GM18505 (cell line): Measurements from ENCODE around the gene MEA1.
"Not testable (repeated sequence)": the region's sequence is repeated elsewhere in the genome, so short reads cannot be mapped to it uniquely, and the experiment has no call there.

ENCODE experiments used
- ATAC-seq: cut with Tn5 transposase; IDR thresholded peaks from one replicate; pipeline ENCODE4 v1.9.1; 2021; ENCODE audit not compliant: unreplicated experiment
- POLR2A ChIP-seq: IDR thresholded peaks from 4 replicates; pipeline ENCODE4 v1.6.1; 2011; ENCODE audit warnings: borderline replicate concordance; ENCODE audit not compliant: insufficient read depth, insufficient read length; ENCODE audit errors: extremely low read depth

MEA1 gene

DNA sequence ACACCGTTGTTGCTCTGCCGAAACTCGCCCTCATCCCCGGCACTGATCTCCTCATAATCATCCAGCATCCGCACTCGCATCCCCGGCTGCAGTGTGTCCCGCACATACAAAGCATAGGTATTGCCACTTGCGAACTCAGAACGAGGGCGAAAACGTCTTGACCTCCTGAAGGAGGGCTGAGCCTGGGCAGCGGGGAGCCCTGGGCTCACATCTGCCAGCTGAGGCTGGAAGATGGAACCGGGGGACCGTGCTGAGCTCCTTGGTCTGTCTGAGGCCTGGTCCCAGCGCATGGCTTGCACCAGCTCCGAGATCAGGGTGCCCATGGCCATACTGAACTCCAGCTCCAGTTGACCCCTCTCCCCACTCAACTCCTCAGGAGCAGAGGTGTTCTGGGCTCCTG lies 37.2 kb upstream of the MEA1 start:
- TF ChIP-seq POLR2A: no peak
- no peak for ATAC-seq

DNA sequence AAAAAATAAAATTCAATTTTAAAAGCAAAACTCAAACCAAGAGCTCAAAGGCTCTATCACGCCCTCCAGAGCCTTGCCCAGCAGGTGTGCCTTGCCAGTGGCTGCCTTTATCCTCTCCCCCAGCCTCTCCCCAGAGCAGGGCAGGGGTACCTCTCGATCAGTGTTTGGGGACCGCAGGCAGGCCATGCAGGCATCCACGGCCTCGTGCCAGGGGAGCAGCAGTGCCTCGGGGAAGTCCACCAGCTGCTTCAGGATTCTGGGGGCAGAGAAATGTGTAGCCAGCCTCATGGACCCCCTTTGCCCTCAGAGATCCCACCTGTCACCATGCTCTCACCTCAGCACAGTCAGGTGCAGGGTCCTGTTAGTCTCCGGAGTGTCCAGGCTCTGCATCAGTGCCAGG lies 34.3 kb upstream of the MEA1 start:
- no peak for ATAC-seq
- TF ChIP-seq POLR2A: no peak

DNA sequence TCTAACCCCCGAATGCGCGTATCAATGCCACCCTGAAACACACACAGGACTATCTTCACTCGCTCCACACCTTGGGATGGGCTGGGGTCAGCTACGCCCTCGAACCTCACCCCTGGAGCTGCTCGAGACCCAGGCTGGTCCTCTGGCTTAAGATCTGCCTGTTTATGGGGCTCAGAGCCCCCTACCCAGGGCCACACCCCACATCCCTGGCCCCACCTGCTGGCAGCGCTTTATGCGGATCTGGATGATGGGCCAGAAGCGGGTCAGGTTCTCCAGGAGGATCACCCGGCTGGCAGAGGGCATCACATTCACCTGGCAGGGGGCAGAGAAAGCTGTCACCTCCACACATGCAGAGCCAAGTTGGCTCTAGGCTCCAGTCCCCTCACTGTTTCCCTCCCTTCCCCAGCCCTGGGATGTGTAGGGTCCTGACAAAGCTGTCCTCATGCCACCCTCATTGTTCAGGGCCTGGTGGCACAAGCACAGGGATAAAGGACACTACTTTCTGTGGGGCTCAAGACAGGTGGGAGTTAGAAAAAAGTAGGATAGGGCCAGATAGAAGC lies 31.7 kb upstream of the MEA1 start:
- no peak for TF ChIP-seq POLR2A
- no peak for ATAC-seq

DNA sequence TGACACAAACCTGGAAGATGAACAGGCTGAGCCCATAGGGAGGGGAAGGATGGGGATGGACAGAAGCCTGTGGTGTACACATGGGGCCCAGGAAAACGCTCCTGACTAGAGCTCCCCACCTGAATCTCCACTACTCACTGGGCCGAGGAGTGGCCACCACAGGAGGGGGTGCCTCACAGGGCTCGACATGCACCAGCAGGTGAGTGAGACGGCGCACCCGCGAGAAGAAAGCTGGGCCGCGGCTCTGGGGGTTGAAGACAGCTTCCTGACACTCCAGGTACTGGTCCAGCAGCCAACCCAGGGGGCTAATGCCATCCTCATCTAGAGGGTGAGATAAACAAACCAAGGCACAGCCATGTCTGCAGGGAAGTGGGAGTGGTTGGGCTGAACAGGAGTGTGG lies 29.6 kb upstream of the MEA1 start:
- ATAC-seq: no peak
- no peak for TF ChIP-seq POLR2A

DNA sequence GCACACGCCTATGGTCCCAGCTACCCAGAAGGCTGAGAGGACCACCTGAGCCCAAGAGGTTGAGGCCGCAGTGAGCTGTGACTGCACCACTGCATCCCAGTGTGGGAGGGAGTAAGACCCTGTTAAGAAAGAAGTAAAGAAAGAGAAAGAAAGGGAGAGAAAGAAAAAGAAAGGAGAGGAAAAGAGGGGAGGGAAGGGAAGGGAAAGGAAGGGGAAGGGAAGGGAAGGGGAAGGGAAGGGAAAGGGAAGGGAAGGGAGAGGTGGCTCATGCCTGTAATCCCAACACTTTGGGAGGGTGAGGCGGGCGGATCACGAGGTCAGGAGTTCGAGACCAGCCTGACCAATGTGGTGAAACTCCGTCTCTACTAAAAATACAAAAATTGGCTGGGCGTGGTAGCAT lies 27.7 kb upstream of the MEA1 start:
- ATAC-seq: not testable (repeated sequence)

DNA sequence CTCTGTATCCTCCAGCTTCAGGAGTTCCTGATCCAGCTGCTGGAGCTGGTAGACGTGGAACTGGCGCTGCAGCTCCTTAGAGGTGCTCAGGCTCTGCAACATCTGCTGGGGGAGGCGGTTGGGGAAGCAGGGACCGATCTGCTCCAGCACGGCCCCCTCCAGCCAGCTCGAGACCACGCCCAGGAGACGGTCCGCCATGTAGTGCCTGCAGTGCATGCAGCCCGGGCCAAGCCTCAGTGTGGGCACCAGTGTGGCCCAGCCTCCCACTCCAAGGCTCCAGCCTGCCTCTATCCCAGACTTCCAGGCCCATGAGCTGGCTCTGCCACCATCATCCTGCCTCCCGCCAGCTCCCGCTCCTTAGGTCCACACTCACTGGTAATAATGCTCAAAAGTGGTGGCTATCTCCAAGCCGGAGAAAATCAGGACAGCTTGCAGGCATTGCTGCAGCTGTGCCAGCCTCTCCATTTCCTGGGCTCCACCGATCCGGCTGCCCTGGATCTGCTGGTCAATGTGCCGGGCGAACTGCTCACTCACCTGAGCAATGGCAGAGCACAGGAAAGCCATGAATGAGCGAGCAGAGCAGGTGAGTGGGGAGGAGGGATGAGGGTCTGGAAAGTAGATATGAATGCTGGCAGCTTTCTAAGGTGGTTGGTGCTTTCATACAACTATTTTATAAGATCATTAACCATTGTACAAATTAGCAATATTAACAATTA lies 27.0 kb upstream of the MEA1 start:
- no peak for TF ChIP-seq POLR2A
- no peak for ATAC-seq

DNA sequence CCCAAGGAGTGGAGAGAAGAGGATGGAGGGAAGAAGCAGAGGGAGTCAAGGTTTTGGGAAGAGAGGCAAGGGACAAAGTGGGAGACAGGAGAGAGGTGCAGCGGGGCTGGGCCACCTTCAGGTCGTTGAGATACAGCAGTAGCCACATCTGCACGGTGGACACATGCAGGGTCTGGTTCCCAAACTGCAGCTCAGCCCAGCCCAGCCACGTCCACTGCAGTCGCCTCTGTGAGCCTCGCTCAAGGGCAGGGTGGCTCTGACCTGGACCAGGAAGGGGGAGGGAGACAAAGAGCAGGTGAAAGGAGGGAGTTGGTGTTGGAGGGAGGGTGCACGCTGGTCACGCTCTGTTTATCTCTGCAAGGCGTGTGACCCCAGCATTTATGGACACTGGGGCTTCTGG lies 25.0 kb upstream of the MEA1 start:
- no peak for TF ChIP-seq POLR2A
- ATAC-seq: no peak

DNA sequence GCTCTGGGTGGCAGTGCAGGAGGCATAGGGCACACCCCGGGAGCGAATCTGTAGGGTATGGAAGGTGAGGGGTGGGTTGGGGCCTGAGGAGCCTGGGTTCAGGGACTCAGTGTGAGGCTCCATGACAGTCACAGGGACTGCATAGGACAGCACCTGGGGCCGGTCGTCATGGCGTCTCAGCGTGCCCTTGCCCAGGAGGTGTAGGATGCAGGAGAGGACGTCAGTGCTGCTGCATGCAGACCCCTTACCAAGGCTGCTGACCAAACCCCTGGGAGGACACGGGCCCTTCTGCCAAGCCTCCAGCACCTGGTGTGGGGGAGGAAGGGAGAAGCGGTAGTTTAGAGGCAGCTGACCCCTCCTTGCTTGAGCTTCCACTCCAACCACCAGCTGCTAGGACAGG lies 24.0 kb upstream of the MEA1 start:
- TF ChIP-seq POLR2A: no peak
- ATAC-seq: no peak

DNA sequence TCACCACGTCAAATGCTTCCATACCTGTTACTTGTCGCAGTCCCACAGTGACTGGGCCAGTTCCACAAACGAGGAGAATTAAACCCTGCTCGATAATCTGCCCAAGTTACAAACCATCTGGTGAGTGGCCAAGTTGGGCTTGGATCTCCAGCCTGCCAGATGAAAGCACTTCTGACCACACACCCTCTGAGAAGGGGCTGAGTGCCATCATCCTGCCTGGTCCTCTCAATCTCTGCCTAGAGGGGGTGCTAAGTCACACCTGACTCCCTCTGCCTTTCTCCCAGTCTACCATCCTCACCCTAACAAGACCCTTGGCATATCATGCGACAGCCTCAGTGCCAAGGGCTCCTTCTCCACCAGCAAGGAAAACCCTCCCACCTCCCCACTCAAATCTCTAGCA lies 23.5 kb upstream of the MEA1 start:
- TF ChIP-seq POLR2A: no peak
- ATAC-seq: no peak

DNA sequence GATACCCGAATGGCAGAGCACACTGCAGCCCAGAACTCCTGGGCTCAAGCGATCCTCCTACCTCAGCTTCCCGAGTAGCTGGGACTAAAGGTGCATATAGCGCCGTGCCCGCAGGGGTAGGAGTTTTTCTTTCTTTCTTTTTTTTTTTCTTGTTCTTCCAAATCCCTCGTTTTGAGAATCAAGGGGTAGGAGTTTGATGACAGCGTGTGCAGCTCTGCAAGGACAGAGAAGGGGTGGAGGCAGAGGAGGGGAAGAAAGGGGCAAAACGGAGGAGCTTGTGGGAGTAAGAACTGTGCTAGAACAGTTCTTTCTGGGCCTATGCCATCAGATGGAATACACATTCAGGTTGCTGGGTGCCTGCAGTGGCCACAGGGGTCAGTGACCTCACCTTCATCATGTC lies 23.0 kb upstream of the MEA1 start:
- TF ChIP-seq POLR2A: no peak
- no peak for ATAC-seq

DNA sequence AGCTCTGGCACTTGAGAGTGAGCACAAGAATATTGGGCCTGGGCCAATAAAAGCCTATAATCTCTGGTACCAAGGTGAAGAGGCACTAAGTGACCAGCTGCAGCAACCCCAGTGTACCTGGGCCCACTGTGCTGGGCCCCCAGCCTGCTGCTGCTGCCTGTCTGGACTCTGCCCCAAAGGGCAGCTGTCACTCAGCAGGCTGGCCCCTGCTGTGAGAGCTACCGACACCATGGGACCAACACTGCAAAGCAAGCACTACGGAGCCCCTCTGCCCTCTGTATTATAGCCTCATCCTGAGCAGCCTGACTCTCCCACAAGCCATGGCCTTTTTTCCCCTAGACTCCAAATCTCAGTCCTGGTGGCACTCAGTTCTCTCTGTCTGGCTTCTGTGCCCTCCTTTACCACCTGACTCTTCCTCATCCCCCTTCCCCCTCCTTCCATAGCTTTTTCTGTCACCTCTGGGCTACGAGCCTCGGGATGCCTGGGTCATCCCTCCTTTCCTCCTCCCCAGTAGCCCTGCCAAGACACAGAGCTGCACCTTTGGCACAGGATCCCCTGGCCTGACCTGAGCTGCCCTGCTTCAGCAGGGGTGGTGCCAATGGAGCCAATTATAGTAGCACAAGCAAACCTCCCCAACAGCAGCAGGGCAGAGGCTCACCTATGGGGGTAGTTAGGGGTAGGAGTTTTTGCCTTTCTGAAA lies 21.9 kb upstream of the MEA1 start:
- ATAC-seq: no peak
- TF ChIP-seq POLR2A: no peak

DNA sequence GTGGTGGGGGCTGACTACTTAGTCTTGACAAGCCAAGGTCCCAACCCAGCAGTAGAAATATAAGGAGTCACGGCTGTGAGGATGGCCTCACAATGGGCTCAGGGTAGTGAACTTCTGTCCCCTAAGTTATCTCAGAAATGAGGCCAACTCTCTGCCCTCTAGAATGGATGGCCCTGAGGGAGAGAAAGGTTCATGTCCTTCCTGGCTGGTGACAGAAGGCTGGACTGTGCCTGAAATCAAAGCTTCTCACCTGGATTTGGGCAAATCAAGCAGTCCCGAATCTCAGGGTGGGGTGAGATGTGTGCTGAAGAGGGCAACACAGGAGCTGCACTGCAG lies 20.4 kb upstream of the MEA1 start:
- ATAC-seq: no peak

DNA sequence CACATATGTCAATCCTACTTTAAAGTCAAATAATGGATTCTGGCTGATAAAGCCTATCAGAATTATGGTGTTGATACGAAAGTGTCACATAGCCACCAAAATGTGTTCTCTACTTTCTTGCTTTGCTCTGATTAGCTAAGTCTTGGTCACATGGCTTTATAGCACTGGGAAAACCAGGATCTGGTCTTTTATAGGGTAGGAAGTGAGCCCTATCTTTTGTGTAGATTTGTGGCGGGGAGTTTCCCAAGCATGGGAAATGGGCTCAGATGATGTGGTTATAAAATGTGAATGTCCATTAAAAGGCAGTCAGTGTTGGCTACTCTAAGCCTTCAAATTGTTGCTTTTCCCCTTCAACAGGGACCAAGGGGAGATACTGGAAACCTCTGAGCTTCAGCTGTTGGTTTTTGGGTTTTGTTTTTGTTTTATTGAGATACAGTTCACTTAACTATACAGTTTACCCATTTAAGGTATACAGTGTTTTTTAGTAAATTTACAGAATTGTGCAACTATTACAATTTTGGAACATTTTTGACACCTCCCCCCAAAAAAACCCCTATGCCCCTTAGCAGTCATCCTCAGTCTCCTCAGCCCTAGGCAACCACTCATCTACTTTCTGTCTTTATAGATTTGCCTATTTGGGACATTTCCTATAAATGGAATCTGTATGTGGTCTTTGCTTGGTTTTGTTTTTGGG lies 19.9 kb upstream of the MEA1 start:
- no peak for TF ChIP-seq POLR2A
- ATAC-seq: no peak

More for the DNA sequence above, 20.4 kb upstream of the MEA1 start:
- no peak for TF ChIP-seq POLR2A

DNA sequence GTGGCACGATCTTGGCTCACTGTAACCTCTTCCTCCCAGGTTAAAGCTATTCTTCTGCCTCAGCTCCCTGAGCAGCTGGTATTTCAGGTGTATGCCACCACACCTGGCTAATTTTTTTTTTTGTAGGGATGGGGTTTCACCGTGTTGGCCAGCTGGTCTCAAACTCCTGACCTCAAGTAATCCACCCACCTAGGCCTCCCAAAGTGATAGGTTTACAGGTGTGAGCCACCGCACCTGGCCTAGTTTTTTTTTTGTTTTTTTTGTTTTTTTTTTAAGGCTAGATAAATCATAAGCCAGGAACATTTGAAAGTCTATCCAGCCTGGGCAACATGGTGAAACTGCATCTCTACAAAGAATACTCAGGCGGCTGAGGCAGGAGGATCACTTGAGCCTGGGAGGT lies 18.6 kb upstream of the MEA1 start:
- no peak for ATAC-seq
- TF ChIP-seq POLR2A: no peak

DNA sequence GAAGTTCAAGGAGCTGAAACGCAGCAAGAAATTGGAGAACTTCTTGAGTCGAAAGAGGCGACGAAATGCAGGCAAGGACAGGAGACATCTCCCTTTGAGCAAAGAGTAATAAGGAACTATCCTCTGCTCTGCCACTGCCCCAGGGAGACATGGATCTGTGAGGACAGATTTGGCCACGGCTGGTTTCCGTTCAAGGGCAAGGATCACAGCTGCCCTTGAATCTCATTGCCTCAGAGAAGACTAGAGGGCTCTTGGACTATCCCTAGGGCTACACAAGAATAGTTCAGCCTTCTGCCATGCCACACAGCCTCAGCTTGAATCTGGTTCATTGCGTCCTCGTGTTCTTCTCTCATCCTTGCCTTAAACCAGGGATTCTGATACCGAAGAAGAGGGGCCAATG lies 15.4 kb upstream of the MEA1 start:
- TF ChIP-seq POLR2A: no peak
- no peak for ATAC-seq

DNA sequence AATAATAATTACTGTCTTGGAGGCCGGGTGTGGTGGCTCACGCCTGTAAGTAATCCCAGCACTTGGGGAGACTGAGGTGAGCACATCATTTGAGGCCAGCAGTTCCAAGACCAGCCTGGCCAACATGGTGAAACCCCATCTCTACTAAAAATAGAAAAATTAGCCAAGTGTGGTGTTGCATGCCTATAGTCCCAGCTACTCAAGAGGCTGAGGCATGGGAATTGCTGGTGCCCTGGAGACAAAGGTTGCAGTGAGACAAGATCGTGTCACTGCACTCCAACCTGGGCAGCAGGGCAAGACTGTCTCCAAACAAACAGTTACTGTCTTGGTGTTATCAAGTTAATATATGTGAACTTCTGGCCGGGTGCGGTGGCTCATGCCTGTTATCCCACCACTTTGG lies 12.6 kb upstream of the MEA1 start:
- TF ChIP-seq POLR2A: no peak
- no peak for ATAC-seq
